Keratinocyte (primary cell): Measurements from ENCODE around the gene SCART1.
"Not testable (repeated sequence)": the region's sequence is repeated elsewhere in the genome, so short reads cannot be mapped to it uniquely, and the experiment has no call there.

Experiments
- EZH2 ChIP-seq: IDR thresholded peaks from one replicate; pipeline ENCODE4 v1.6.1; 2012; ENCODE audit warnings: inconsistent platforms, mild to moderate bottlenecking, low read length, moderate library complexity
- TF ChIP-seq, protein P1 (sequence below), 3 experiments: IDR thresholded peaks in 1 of 3; conservative IDR thresholded peaks in 1 of 3; optimal IDR thresholded peaks in 1 of 3; 2 replicates in 2 of 3; 3 replicates in 1 of 3; pipeline versions ENCODE3 to v1.5.1; 2011; ENCODE audit warnings: low read length in 3 of 3, mild to moderate bottlenecking in 3 of 3, moderate library complexity in 2 of 3, control low read depth in 1 of 3, inconsistent platforms in 1 of 3; ENCODE audit not compliant: insufficient read depth in 2 of 3; ENCODE audit errors: extremely low read depth in 1 of 3

DNA sequence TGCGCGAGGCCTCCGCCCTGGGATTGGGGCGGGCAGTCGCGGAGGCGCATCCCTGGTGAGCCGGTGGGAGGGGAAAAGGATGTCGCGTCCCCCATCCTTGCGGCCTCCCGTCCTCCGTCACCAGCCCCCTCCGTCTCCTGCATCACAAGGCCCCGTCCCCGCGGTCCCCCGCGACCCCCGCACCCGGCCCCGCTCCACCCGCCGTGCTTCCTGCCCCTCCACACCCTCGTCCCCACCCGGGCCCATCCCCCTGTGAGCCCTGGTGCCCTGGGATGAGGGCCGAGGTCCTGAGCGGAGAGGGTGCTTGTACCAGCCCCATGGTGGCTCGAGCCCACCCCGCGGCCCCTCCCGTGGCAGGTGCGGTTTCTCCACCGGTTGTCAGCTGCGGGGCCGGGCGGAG is 29.1 kb upstream of the SCART1 start, which contains the start of gene SPRN:
- TF ChIP-seq, protein P1, sequence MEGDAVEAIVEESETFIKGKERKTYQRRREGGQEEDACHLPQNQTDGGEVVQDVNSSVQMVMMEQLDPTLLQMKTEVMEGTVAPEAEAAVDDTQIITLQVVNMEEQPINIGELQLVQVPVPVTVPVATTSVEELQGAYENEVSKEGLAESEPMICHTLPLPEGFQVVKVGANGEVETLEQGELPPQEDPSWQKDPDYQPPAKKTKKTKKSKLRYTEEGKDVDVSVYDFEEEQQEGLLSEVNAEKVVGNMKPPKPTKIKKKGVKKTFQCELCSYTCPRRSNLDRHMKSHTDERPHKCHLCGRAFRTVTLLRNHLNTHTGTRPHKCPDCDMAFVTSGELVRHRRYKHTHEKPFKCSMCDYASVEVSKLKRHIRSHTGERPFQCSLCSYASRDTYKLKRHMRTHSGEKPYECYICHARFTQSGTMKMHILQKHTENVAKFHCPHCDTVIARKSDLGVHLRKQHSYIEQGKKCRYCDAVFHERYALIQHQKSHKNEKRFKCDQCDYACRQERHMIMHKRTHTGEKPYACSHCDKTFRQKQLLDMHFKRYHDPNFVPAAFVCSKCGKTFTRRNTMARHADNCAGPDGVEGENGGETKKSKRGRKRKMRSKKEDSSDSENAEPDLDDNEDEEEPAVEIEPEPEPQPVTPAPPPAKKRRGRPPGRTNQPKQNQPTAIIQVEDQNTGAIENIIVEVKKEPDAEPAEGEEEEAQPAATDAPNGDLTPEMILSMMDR (optimal IDR thresholded peaks at IDR 0.05 in 1 of 3, IDR thresholded peaks at IDR 0.05 in 1 of 3, conservative IDR thresholded peaks at IDR 0.05 in 1 of 3; ENCODE audit: extremely low read depth in 1 of 3, insufficient read depth in 2 of 3, low read length in 3 of 3), result not testable (repeated sequence)
- TF ChIP-seq EZH2, result not testable (repeated sequence)
